GM13977 (cell line): ENCODE data around the gene SH3GLB2.

Experiments used
- DNase-seq: peaks from one replicate; pipeline ENCODE4 v3.0.0; 2012; ENCODE audit warnings: low spot score
- CTCF ChIP-seq: IDR thresholded peaks from 2 replicates; pipeline ENCODE4 v1.5.1; 2012; ENCODE audit warnings: mild to moderate bottlenecking, control low read depth; ENCODE audit not compliant: insufficient read depth; ENCODE audit errors: extremely low read depth, missing control alignments
- in situ Hi-C: fragments of 300-500 bp; cut with MboI; formaldehyde crosslinking; loops from one replicate; pipeline ENCODE4 v1.12.0; 2022; ENCODE audit warnings: low sequenced_read_pairs, low pct_unique_long_range_greater_than_20kb, mixed read lengths, inconsistent platforms; ENCODE audit not compliant: unreplicated experiment

Gene SH3GLB2

GRCh38 chr9:129022037-129022436 is 6.1 kb downstream of the SH3GLB2 start:
- in situ Hi-C loops: no loop called here
- TF ChIP-seq CTCF: no peak
- no peak for DNase-seq

GRCh38 chr9:129021091-129021490 is 7.0 kb downstream of the SH3GLB2 start:
- TF ChIP-seq CTCF: no peak
- peak; percentile 70 for DNase-seq

GRCh38 chr9:129014608-129015007 is 13.5 kb downstream of the SH3GLB2 start:
- DNase-seq: no peak
- in situ Hi-C loops: no loop called here
- no peak for TF ChIP-seq CTCF

More at GRCh38 chr9:129021091-129021490, 7.0 kb downstream of the SH3GLB2 start:
- in situ Hi-C loops: no loop called here

- TF ChIP-seq CTCF: no peak
- no peak for DNase-seq
- in situ Hi-C loops: no loop called here
These were observed 14.0 kb downstream of the SH3GLB2 start for GRCh38 chr9:129014124-129014523.

GRCh38 chr9:129013674-129014073 is 14.5 kb downstream of the SH3GLB2 start:
- in situ Hi-C loops: no loop called here
- TF ChIP-seq CTCF: no peak
- no peak for DNase-seq

- in situ Hi-C loops: no loop called here
- no peak for DNase-seq
- no peak for TF ChIP-seq CTCF
These were observed 15.2 kb downstream of the SH3GLB2 start for GRCh38 chr9:129012893-129013448.

GRCh38 chr9:129012343-129012742 is 15.8 kb downstream of the SH3GLB2 start:
- TF ChIP-seq CTCF: no peak
- in situ Hi-C loops: no loop called here
- DNase-seq: no peak
